ENCODE measurements around the gene MYO5B.

Gene MYO5B

DNA sequence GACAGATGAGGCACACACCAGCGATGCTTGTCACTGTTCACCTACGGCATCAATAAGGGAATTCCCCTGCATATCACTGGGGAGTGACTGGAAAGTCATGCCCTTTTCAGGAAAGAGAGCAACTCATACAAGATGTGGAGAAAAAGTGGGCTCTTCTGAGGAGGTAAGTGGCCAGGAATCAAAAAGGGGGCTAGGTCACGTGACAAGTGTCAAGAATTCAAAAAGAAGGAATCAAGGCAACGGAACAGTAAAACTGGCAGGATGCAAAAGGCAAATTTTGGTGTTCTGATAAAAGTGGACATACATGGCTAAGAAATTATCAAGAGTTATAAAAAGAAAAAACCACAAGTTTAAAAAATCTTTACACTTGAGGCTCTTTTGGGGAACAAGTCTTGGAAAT is 190.9 kb downstream of the MYO5B start:
- DNase-seq: no peak

DNA sequence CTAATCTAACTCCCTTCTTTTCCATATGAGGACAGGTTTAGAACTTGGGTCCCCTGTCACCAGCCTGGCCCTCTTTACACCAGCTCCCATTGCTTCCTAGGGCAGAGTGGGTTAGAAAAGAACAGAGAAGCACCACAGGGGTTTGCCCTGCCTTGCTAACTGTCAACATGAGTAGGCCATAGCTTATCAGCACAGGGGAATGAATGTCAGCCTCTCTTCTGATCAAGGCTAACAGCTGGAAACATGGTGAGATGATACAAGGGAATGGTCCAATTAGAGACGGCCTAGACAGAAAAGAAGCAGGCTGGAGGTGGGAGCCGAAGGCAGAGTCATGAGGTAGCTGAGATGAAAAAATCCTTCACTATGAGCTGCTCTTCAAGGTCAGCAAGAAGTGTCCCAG is 192.2 kb downstream of the MYO5B start:
- no peak for DNase-seq

DNA sequence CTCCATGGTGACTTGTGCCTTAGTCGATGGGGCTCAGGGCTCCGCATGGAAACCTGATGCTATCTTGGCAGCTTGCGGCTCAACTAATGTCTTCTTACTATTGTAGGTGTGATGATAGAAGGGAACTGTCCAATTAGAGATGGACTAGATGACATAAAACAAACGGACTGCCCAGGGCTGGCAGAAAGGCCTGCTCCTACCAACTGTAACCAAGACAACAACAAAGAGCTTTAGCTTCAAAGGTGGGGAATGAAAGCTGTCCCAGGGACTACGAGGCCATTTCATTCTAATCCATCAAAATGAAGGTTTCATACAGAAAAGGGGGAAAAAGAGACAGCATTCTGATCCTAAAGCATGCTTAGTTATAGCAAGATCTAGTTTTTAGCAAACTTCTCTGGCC is 194.7 kb downstream of the MYO5B start:
- no peak for DNase-seq

DNA sequence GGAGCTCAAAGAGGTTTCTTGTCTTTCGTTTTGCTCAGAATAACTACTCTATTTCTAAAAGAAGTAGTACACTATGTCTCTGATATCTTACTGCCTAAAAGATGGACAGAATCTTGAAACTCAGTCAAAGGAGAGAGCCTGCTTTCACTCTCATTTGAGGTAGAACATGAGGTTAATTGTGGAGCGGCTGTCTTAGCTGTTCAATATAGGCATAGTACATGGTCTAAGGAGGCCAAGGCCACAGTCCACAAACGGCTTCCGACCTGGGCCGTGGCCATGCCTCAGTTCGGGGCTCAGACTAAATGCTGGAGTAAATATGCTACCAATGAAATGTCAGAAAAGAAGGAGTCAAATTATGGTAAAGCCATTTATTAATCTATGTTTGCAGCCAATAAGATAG is 195.8 kb downstream of the MYO5B start:
- DNase-seq: no peak

DNA sequence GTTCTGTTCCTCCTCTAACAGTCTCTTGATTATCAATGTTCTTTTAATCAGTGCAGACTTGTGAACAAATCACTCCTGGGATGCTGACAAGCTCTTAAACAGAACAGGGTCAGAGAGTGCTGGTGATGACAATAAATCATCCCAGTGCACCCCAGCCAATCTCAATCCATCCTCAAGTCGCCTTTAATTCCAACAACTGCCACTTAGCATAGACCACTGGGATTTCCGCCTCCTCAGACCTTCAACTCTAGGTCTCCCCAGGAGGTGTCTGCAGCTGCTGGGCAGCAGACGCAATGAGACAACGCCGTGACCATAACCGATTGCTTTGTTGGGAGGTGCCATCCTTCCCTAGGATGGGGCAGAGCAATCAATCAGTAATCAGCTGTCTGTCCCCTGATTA is 197.4 kb downstream of the MYO5B start:
- DNase-seq: no peak

DNA sequence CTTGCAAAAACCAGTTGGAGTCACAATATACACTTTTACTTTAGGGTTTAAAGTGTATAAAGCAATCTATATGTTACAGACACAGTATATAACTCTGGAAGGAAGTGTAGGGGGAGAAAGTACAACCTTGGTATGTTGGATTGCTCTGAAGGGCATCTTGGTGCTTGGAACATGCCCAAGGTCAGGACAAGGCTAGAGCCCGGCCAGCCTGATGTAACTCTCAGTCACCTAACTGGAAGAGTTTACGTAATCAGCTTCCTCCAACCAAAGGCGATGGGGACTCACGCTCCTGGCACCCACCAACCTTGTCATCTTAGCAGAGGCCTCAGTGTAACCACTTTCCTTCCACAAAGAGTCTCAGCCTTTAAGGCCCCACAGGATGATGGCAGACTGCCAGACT is 200.5 kb downstream of the MYO5B start:
- DNase-seq: no peak

DNA sequence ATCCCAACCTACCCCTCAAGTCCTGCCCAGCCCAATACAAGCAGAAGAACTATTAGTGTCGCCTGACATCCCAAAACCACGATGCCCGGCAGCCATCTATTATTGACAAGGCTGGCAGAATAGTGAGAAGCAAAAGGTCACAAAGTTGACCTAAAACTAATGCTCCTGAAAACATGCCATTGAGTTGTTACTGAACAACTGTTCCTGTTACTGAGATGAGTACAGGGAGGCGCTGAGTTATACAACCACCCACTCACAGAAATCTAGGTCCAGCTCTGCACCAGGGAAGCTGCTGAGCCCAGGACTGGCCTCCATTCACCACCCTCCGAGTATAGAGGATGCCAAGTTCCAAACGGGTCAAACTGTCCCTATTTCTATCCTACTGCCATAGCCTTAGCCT is 201.6 kb downstream of the MYO5B start:
- DNase-seq: no peak

DNA sequence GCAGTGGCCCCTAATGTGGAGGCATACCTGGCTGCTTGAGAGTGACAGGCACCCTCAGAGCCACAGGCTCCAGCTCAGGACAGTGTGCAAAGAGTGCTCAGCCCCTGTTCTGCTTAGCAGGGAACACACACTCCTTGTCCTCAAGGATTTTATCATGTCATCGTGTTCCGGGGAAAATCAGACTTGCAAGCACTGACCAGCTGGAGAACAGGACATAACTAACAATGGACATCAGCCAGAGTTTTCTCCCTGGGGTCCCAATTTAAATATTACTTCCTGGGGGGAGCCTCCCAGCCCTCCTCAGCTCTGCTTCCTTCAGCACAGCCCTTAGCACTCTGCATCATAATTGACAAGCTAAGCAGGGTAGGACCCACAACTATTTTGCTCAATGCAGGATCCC is 206.2 kb downstream of the MYO5B start:
- DNase-seq: no peak

DNA sequence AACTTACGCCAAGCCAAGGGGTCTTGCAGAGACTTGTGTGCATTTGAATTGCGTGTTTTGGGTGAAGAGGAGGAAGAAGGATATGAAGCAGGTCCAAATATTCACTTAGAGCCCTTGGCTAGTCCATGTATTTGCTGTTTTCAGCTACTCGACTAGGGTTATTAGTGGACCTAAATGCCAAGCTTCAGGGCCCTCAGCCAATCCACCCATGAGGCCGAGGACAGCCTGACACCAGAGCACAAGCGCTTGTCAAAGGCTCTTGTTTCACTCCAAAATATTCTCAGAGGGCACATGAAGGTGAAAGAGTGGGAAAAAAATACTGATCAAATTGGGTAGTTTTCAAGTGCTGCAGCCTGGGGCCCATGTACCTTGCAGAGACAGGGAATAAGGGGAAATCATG is 206.8 kb downstream of the MYO5B start:
- no peak for DNase-seq

DNA sequence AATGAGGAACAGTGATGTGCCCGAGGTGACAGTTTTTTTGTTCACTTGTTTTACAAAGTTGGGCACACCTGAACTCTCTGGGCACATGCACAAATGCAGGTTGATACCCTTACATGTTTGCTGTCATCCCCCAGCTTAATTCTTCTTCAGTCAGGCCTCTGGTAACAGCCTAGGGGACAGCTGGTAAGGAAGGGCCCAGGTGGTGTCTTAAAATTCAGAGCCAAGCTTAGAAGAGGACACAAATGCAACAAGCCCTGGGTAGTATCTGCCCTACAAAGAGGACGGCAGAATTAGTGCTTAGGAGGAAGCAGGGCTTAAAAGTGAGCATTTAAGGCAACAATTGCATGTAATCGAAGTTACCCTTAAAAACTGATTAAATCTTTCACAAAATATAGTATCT is 209.7 kb downstream of the MYO5B start:
- no peak for DNase-seq

DNA sequence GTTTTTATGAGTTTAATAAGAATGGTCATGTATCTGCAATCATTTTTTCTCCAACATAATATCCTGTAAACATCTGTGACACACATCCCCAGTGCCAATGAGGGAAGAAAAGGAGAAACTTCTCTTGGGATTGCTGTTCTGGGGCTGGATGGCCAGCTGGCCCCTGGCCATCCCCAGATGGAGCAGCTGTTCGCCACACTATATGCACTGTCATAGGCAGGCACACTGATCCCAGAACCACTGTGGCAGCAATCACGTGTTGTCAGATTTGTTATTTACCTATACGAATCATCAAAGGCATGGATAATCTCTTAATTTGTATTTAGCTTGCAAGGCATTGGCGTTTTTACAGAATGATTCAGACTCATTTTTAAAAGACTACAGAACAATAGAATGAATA is 214.1 kb downstream of the MYO5B start:
- DNase-seq: peak; percentile 37

DNA sequence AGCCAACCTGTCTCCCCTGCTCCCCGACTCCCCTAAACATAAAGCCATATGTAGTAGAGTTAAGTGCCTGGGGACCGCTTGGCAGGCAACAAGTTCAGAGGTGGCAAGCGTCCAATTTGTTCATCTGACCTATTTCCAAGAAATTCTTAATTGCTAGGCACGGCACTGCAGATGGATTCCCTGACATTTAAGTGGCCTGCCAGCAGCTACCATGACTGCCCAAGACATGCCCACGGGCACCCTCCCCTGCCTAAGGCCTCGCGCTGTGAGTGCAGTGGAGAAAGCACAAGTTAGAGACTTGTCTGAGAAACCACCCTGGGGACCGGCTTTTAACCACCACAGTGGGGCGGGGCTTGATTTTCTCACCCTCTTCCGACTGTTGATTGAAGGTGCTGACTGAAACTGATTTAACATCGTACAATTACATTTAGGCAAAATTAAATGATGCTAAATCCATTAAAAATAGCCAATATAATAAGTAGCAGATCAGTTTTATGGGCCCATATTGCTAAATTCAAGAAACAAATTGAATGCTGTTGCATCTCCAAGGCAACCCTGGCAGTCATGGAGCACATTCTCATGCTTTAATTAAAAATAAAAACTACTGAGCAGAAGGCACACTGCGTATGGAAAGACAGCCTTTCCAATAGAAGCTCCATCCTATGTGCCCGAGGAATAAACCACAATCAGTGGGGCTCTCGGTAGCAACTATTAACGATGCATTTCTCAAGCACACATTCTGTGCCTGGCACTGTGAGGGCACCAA is 218.0 kb downstream of the MYO5B start:
- DNase-seq: peak; percentile 62

DNA sequence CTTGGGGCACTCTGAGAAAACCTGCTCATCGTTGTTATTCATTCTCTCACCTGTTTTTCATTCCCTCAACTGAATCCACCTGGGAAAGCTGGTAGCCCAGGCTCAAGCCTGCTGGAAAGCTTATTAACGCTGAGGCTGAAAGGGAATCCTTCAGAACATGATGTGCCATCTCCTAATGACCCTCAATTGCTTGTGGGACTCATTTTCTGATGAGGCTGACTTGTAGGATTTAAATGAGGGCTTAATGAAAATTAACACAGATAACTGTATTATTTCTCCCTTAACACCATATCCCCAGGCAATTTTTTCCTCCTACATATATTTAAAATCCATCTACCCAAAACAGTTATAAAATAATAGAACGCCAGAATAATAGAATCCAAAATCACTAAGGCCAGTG is 218.9 kb downstream of the MYO5B start:
- no peak for DNase-seq

DNA sequence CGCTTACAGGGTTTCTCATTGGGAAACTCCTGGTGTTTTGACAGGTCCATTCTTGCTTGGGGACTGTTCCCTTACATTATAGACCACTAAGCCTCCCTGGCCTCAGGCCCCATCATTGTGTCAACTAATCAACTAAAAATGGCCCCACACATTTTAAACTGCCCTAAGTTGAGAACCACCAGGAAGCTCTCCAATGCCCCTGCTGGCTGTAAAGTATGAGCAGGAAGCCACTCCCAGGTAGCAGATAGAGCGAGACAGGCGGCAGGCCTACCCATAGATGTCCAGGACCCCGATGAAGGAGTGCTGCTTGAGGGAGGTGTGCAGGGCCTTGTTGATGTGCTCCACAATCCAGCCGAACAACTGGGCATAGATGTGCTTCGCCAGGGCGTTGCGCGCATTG is 220.9 kb downstream of the MYO5B start:
- no peak for DNase-seq

DNA sequence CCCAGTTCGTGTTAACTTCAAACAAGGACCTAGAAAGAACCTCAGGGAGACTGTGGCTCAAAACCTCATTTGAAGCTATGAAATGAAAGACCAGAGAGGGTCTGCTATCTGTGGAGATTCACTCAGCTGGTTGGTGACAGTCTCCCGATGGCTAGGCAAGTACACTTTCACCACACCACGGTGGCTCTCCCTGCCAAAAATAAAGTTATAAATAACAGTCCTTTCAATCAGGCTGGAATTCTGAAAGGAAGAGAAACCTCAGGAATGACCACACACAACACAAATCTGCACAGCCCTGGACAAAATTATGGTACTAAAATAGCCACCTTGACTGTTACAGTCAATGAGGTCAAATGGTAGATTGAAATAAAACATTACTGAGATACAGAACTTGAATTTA is 221.4 kb downstream of the MYO5B start:
- no peak for DNase-seq

DNA sequence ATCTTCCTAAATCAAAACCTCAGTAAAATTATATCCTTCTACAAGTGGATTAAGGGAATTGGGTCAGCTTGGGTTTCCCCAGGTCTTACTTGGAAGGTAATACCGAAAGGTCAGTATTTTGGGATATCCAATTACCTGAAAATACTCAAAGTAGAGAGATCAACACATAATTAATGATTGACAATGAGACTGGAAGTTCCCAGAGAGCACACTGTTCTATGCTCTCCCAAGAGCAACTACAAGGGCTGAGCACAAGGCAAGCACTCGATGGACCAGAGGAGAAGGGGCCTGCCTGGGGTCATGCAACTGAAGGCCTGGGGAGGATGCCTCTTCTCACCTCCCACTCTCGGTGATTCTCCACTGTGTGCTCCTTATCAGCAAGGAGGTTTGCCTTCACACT is 222.4 kb downstream of the MYO5B start:
- DNase-seq: no peak

DNA sequence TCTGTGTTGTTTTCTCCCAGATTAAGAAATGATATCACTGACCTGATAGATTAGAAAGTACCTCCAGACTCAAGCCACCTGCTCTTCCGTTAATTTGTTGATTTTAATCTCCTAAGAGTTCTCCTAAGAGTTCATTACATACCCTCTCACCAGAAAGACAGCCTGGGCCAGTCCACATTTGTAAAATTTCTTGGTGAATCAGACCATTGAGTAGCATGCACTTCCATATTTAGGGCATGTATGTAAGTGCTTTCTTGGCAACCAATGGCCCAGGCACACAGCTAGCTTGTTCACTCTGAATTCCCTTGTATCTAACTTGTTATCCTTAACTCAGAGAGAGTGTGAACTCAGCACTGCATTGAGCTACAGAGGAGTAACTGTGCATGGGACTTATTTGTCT is 223.5 kb downstream of the MYO5B start:
- DNase-seq: no peak

DNA sequence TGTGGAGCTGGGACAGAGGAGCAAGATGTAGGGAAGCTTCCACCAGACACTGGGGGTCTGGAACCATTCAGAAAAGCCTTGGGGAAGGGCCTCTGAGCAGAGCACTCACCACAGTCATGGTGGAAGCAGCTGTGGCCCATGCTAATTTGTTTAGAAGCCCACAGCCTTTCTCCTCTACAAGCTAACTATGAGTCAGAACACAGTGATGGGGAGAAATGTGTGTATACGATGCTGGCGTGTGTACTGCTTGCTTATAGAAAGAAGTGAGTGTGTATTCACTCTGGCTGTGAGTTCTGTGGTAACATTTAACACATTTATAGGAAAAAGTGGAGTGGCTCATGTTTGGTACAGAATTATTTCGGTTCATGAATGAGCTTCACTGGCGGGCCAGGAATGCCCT is 224.6 kb downstream of the MYO5B start:
- DNase-seq: no peak

DNA sequence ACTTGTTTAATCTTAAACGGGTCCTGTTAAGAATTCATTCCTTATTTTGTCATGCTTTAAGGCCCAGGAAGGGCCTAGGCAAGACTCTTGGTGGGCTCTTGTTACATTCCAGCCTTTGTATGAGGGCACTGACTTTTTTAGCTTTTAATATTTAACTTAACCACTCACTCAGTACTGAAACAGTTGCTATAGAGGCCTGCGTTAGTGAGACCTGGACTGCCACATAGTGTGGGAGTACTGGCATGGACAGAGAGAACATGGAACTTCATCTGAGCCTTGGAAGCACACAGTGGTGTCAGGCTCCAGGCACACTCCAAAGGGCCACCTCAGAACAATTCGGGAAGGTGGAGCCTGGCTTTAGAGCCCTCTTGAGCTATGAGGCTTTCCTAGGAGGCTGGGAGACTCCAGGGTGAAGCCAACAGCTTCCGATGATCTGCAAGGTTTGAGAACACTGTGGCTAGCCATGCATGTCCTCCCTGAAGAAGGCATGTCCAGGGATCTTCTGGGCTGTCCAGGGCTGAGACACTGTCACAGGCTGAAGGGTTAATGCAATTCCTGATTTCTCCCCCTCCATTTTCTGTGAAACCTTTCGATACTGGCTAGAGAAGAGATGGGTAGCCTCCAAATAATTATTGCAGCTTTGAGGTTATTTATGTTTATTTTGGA is 226.2 kb downstream of the MYO5B start:
- no peak for DNase-seq

DNA sequence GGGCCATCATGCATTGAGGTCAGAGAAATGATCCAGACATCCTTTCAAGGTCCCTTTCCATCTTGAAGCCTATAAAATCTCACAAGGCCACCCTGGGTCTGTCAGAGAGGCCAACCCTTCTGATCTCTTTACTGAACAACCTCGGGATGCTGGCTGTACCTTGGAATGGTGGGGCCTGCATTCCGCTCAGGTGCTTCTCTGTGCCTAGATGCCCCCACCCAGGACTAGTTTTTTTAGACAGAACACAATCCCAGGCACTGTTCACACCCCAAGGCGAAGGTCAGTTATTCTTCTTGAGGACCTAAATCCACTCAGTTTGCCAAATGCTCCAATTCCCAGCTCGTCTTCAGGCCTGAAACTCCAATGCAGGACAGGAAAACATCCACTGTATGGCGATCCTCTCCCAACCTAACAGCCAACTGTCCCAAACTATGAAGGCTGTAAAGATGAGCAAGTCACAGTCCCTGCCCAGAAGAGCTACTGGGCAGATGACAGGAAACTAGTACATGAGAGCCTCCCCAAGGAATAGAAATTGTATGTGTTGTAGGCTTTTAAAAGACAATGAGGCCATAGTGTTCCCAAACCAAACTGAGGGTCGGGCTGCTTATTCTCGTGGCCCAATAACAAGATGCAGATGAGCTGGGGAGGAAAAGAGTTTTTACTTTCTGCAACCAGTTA is 227.2 kb downstream of the MYO5B start:
- DNase-seq: no peak

DNA sequence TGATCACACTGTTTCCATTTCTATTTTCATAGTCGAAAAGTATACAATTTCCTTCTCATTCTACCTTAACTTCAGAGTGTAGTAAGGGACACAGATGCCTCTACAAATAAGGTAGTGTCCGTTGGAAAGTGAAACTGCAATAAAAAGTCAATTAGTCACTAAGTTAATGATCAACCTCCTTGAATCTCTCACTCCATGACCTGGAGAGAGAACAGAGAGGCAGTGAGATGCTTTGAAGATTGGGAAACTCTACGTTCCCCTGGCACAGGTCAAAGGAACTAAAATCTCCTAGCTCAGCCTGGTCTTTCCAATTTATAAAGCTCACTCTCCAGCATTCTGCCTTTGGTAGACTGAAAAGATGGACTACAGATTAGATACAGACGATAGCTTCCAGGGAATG is 227.8 kb downstream of the MYO5B start:
- no peak for DNase-seq

DNA sequence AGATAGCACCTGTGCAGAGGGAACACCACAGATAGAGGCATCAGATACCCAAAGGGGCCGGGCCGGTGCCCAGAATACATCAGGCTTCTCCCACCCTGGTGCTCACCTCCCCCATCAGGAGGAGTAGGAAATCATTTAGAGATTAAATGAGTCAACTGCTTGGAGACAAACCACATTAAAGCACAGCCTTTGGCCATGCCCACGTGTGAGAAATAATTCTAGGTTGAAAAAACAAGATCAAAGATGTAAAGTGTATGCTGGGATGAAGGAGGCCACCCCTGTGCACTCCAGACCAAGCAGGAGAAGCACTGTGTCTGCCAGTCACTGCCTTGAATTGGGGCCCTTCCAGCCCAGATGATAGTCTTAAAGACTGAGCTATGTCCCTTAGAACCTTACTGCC is 228.9 kb downstream of the MYO5B start:
- no peak for DNase-seq

DNA sequence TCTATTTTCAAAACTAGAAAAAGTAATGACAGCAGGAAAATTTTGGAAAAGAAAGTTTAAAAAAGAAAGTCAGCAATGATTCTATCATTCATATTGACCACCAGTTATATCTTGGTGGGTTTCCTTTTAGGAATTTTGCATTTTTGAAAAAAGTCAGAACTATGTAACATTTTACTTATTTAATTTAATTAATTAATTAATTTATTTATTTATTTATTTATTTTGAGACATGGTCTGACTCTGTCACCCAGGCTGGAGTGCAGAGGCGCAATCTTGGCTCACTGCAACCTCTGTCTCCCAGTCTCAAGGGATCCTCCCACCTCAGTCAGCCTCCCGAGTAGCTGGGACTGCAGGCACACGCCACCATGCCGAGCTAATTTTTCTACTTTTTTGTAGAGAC is 231.7 kb downstream of the MYO5B start:
- DNase-seq: no peak

DNA sequence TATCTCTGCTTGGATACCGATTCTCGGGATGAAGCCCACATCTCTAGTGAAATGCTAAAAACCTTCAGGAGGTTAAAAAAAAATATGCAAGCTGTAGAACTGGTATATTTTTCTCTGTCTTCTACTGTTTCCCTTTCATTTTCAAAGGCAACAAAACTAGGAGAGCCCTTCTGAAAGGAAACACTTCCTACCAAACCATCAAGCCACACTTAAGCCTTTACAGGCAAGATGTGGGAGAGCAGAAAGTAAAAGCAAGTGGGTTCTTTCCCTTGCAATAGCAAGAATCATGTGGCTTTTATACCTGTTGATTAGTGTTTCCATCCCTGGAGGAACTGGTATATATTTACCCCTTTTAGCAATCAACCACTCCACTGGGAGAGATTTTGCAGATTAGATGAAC is 233.7 kb downstream of the MYO5B start:
- DNase-seq: no peak

DNA sequence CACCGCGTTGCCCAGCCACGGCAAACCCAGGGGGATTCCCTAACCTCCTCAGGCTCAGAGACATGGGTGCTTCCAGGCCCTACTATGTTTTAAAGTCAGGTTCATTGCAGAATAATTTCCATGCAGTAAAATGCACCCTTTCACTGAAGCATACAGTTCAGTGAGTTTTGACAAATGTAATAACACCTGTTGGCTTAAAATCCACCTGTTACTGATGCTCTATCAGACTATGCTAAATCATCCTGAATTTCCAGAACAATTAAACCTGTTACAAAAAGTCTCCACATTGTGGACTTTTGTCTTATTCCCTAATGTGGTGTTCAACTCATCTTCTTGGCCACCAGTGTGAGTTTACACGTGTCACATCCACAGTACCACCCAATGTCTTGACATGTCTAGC is 234.6 kb downstream of the MYO5B start:
- DNase-seq: no peak
